ENCODE results near the gene SLC30A2. TPM values are rescaled to one million over a fixed set of nuclear protein-coding genes. Genes with fewer than 3 reads are reported as not detected.

The SLC30A2 gene
- total RNA-seq, 1 donor: not detected

- TF ChIP-seq, protein P1, sequence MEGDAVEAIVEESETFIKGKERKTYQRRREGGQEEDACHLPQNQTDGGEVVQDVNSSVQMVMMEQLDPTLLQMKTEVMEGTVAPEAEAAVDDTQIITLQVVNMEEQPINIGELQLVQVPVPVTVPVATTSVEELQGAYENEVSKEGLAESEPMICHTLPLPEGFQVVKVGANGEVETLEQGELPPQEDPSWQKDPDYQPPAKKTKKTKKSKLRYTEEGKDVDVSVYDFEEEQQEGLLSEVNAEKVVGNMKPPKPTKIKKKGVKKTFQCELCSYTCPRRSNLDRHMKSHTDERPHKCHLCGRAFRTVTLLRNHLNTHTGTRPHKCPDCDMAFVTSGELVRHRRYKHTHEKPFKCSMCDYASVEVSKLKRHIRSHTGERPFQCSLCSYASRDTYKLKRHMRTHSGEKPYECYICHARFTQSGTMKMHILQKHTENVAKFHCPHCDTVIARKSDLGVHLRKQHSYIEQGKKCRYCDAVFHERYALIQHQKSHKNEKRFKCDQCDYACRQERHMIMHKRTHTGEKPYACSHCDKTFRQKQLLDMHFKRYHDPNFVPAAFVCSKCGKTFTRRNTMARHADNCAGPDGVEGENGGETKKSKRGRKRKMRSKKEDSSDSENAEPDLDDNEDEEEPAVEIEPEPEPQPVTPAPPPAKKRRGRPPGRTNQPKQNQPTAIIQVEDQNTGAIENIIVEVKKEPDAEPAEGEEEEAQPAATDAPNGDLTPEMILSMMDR (IDR thresholded peaks at IDR 0.05; ENCODE audit: insufficient read depth, low read depth, low read length): no peak
- DNase-seq (ENCODE audit: low read depth): no peak
- H3K4me3 ChIP-seq (ENCODE audit: low read depth, low read length): no peak overlapping the region
Measured at GRCh38 chr1:26079178-26079563, 33.3 kb upstream of the SLC30A2 start.

- no peak overlapping the region for H3K4me3 ChIP-seq (ENCODE audit: low read depth, low read length)
- TF ChIP-seq, protein P1 (IDR thresholded peaks at IDR 0.05; ENCODE audit: insufficient read depth, low read depth, low read length): no peak
- peak; percentile 23 for DNase-seq (ENCODE audit: low read depth)
Measured at GRCh38 chr1:26078286-26079177, 32.6 kb upstream of the SLC30A2 start.

GRCh38 chr1:26077524-26077923 lies 31.6 kb upstream of the SLC30A2 start:
- no peak overlapping the region for H3K4me3 ChIP-seq (ENCODE audit: low read depth, low read length)
- DNase-seq (ENCODE audit: low read depth): no peak
- TF ChIP-seq, protein P1 (IDR thresholded peaks at IDR 0.05; ENCODE audit: insufficient read depth, low read depth, low read length): no peak

GRCh38 chr1:26075421-26076144 lies 29.7 kb upstream of the SLC30A2 start:
- H3K4me3 ChIP-seq (ENCODE audit: low read depth, low read length): no peak overlapping the region
- TF ChIP-seq, protein P1 (IDR thresholded peaks at IDR 0.05; ENCODE audit: insufficient read depth, low read depth, low read length): no peak
- no peak for DNase-seq (ENCODE audit: low read depth)

DNA sequence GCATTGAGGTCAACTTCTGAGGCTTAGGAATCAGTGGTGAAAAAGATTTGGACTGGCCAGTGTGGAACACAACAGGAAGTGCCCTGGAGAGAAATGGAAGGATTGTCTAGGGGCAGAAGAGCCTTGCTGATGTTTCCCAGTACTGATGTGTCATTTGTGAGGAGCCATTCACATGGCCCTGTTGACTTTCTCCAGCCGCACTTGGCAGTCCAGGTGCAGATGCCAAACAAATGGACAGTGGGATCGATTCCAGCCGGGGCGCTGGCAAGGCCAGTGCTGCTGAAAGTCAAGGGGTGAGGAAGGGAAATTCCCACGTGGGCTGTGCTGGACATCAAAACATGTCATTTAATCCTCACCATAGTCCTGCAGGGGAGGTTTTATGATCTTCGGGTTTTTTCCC lies 26.4 kb upstream of the SLC30A2 start:
- H3K4me3 ChIP-seq (ENCODE audit: low read depth, low read length): no peak overlapping the region
- TF ChIP-seq, protein P1 (IDR thresholded peaks at IDR 0.05; ENCODE audit: insufficient read depth, low read depth, low read length): no peak
- DNase-seq (ENCODE audit: low read depth): no peak

DNA sequence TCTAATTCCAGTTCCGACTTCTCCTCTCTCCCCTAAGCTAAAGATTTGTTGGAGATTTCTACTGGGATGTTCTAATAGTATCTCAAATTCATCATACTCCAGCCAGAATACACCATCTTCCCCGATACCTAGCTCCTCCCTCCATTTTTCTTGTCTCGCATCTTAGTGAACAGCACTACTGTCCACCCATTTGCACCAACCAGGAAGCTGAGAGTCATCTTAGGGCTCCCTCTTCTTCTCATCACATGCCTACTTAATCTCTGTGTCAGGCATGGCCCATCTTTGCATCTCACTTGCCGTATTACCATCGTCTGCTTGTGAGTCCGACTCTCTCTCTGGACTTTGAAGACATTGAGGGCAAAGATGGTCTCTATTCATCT lies 25.0 kb upstream of the SLC30A2 start:
- TF ChIP-seq, protein P1 (IDR thresholded peaks at IDR 0.05; ENCODE audit: insufficient read depth, low read depth, low read length): no peak
- DNase-seq (ENCODE audit: low read depth): no peak
- H3K4me3 ChIP-seq (ENCODE audit: low read depth, low read length): no peak overlapping the region

Data from fibroblast of villous mesenchyme (primary cell).